HG02973 (cell line): ENCODE measurements around the gene RXRB.
A peak's percentile ranks its signal among the peaks of the same experiment; 100 is the strongest.

Source experiments
- ATAC-seq: cut with Tn5 transposase; IDR thresholded peaks from one replicate; pipeline ENCODE4 v1.9.1; 2021; ENCODE audit warnings: moderate library complexity; ENCODE audit not compliant: unreplicated experiment

Gene RXRB

DNA sequence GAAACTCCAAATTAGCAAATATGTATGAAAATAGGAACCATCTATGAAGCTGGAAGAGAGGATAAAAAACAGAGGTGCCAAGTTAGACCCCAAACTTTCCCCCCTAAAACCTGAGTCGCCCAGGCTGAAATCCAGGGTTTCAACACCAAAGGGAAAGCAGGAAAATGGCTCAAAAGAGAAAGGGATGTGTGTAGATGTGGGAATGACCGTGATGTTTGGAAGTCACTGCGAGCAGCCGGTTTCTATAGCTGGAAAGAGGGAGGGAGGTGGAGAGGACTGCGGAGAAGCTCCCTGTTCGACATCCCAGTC, 12.3 kb upstream of the RXRB start:
- ATAC-seq, result no peak

GRCh38 chr6:33211666-33212422, 11.4 kb upstream of the RXRB start:
- ATAC-seq, result no peak

- no peak for ATAC-seq
Observed at GRCh38 chr6:33211136-33211535, 10.7 kb upstream of the RXRB start.

GRCh38 chr6:33209856-33210255, 9.4 kb upstream of the RXRB start:
- no peak for ATAC-seq

DNA sequence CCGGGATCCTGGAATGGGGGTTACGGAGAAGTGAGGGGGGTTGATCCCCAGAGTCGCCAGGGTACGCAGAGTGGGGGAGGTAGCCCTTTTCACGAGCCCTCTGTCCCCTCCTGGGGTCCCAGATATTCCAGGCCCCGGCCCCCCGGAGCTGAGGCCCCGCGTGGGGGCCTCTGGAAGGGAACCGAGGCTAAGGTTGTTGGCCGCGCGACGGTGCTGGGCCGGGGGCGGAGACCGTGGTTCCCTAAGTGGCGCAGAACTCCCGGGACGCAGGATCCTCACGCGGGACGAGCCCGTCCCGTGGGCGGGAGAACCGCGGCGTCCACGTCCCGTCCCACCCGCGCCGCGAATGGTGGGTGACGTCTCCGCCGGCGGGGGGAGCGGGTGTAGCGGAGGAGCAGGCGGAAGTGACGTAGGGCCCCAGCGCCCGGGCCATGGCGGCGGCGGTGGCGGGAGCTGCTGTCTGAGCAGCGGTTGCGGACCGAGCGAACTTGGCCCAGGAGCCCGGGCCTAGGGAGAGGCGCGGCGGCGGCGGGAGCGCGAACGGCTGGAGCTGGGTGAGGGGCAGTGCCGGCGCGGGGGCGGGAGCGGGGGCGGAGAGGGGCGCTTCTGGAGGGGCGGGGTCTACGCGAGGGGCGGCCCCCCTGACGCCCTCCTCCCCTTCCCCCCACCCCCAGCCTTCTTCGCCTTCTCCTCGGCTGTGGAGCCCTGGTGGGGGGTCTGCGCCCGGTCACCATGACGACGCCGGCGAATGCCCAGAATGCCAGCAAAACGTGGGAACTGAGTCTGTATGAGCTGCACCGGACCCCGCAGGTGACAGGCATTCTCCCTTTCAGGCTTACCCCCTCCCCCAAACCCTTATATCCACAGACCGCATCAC, 7.9 kb upstream of the RXRB start, which contains the start of gene RING1:
Gene RING1 (plus strand): TSS at position 410 of the 877 bp plus-strand sequence. CDS start 323 bp downstream, at position 733.
- peak; percentile 34 for ATAC-seq

DNA sequence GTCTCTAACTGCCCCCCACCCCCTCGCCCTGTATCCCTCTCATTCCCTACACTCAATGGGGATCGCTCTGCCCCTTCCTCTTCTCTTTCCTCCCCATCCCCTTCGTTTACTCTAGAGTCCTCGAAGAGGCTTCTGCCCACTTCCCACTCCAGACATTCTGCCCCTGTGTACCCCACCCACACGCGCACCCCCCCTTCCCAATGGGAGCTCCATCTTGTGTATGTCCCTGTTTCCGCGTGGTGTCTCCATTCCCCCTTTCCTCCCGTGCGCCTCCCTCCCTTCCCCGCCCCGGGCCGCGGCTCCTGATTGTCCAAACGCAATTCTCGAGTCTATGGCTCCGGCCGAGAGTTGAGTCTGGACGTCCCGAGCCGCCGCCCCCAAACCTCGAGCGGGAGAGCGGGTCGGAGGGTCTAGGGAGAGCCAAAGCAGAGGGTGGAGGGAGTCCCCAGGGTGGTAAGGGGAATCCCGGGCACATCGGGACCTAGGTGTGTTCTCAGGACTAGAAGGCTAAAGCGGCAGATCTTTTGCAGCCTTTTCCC, 7.2 kb upstream of the RXRB start:
- no peak for ATAC-seq

GRCh38 chr6:33206864-33207551, 6.5 kb upstream of the RXRB start:
- no peak for ATAC-seq

DNA sequence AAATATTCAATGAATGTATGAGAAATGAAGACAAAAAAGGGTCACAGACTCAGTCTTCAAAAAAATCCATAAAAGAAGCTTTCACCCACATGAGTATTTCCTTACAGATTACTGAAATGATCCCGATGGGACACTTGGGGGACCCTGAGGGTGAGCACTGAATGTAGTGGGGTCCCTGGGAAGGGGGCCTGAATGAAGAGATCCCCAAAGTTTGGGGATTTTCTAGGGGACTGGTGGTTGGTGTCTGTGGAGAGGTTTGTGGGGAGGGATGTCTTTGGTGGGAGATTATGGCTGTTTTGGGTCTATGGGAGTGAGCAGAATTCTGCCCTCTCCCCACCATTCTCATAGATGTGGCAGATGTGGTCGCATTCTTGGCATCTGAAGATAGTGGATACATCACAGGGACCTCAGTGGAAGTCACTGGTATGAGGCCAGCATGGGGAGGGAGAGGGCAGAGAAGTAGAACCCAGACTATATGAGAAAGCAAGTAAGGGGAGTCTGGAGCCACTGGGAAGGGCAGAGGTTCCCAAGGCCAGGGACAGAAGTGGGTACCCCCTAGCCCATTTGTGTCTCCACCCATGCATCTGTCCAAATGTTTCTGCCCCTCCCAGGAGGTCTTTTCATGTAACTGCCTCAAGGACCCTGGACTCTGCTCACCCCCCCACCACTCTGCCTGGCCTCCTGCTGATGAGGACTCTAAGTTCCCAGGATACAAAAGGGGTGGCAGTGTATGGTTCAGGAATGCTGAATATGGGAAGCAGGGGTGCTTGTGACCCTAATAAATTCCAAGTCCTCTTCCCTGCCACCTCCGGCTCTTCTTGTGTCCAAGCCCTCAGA, 5.8 kb upstream of the RXRB start:
- no peak for ATAC-seq

DNA sequence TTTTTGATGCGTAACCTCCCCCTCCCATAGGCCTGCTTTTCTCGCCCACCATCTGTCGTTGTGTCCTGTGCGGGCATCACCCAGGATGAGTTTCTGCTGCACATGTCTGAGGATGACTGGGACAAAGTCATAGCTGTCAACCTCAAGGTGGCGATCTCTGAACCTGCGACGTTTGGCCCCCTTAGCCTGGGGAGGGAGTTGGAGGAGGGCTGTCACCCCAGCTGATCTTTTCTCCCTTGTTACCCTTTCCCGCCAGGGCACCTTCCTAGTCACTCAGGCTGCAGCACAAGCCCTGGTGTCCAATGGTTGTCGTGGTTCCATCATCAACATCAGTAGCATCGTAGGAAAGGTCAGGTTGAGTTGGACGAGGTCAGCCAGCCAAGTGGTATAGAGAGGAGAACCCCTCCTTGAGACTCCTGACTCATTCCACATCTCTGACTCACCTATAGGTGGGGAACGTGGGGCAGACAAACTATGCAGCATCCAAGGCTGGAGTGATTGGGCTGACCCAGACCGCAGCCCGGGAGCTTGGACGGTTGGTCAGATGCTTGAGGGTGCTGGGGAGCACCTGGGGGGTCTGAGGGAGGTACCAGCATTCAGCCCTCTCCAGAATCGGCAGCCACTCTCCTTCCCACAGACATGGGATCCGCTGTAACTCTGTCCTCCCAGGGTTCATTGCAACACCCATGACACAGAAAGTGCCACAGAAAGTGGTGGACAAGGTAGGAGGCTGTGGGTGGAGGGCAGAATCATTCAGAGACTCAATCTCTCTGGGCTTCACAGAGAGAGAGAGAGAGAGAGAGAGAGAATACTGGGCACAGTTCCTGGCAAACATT, 4.9 kb upstream of the RXRB start:
- no peak for ATAC-seq

DNA sequence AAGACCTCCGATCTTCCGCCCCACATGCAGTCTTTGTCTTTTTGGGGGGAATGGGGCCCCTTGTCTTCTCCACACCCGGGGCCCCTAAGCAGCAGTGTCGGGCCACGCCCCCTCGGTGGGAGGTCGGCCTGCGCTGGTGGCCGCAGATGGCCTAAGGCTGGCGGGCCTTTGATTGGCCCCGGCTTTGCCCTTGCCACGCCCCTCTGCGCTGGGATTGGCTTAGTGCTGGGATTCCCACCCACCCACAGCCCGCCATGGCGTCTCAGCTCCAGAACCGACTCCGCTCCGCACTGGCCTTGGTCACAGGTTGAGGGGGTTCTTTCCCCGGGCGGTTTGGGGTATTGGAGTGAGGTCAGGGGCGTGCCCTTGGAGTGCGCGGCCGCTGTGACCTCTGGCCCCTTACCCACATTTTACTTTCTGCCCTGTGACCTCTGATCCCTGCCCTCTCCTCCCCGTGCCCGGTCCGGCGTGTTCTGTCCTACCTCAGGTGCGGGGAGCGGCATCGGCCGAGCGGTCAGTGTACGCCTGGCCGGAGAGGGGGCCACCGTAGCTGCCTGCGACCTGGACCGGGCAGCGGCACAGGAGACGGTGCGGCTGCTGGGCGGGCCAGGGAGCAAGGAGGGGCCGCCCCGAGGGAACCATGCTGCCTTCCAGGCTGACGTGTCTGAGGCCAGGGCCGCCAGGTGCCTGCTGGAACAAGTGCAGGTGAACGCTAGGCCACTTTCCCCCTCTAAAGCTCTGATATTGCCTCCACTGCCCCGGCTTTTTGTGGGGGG, 4.1 kb upstream of the RXRB start, which contains the start of gene HSD17B8:
Gene HSD17B8 (plus strand): TSS at position 241 of the 776 bp plus-strand sequence. CDS start 14 bp downstream, at position 255.
- peak; percentile 42 for ATAC-seq

DNA sequence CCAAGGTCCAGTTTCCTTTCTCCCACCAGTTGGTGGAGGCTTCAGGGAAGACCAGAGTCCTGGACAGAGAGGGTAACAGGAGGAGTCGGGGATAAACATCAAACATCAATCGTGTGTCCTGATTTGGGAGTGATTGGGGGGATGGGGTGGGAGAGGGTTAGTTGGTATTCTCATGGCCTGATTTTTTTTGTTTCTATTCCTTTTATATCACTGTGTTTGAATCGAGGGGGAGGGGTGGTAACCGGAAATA, 3.6 kb upstream of the RXRB start:
- no peak for ATAC-seq

DNA sequence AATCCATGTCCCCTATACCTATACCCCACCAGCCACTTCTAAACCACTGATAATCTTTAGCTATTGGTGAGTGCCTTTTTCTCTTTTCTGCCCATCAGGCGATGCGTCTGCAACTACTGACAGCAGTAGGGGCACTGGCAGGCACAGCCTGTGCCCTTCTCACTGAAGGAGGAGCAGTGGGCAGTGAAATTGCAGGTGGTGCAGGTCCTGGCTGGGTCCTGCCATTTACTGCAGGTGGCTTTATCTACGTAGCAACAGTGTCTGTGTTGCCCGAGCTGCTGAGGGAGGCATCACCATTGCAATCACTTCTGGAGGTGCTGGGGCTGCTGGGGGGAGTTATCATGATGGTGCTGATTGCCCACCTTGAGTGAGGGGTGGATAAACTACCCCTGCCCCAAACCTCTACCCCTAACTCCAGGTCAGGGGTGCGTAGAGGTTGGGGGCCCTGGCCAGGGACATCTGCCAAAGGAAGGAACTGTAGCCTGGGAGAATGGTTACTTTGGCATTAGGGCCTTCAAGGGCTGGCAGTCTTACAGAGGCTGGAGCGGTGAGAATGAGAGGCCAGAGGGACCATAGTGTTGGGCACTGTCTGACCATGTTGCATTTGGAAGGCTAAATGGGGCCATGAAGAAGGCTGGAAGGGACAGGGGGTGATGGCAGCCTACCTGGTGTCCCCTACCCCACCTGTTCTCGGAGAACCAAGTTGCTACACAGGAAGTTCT, 3.1 kb upstream of the RXRB start:
- no peak for ATAC-seq

DNA sequence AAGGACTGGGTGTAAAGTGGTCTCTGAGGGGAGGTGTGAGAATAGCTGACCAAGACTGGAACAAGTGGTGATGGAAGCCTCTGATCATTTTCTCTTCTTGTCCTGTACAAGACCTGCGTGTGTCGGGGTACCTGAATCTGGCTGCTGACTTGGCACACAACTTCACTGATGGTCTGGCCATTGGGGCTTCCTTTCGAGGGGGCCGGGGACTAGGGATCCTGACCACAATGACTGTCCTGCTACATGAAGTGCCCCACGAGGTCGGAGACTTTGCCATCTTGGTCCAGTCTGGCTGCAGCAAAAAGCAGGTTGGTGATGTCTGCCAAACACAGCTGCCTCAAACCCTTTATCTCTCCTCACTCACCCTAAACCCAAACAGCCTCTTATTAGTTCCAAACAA, 2.3 kb upstream of the RXRB start:
- ATAC-seq, result no peak

DNA sequence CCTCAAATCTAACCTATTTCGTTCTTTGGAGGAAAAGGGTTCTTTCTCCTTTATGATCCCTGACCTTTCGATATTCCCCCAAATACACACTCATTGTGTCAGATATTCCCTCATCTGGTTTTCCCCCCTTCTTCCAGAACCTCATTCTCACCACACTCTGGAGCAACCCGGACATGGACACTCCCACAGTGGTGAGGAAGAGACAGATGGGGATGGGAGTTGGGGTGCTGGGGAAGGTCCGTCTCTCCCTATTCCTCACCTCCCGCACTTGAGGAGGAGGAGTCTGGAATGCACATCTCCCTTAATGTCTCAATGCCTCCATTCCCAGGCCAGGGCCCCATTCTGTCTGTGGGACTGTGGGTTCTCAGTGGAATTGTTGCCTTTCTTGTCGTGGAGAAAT, 1.5 kb upstream of the RXRB start:
- no peak for ATAC-seq

- no peak for ATAC-seq
Observed at GRCh38 chr6:33201147-33201545, 681 bp upstream of the RXRB start.

- peak; percentile 12 for ATAC-seq
Observed at GRCh38 chr6:33199687-33200218, 712 bp downstream of the RXRB start.

- no peak for ATAC-seq
Observed at GRCh38 chr6:33198853-33199436, 1.5 kb downstream of the RXRB start.
